HG02840 (cell line): Measurements from ENCODE around the gene SDK1.
"Not testable (repeated sequence)": the region's sequence is repeated elsewhere in the genome, so short reads cannot be mapped to it uniquely, and the experiment has no call there.

Experiments used
- ATAC-seq: cut with Tn5 transposase; IDR thresholded peaks from one replicate; pipeline ENCODE4 v1.9.1; 2021; ENCODE audit warnings: mild to moderate bottlenecking, moderate library complexity, moderate number of reproducible peaks; ENCODE audit not compliant: unreplicated experiment, low FRiP score

Gene SDK1

GRCh38 chr7:4282434-4283223 is 981.6 kb downstream of the SDK1 start:
- no peak for ATAC-seq

- no peak for ATAC-seq
These were observed 985.3 kb downstream of the SDK1 start for GRCh38 chr7:4286351-4286750.

- no peak for ATAC-seq
These were observed 987.8 kb downstream of the SDK1 start for GRCh38 chr7:4288791-4289394.

- no peak for ATAC-seq
These were observed 996.3 kb downstream of the SDK1 start for GRCh38 chr7:4297165-4297917.

- no peak for ATAC-seq
These were observed 996.8 kb downstream of the SDK1 start for GRCh38 chr7:4297918-4298219.

- no peak for ATAC-seq
These were observed 998.4 kb downstream of the SDK1 start for GRCh38 chr7:4299431-4299830.

GRCh38 chr7:4302203-4302905 is 1001.3 kb downstream of the SDK1 start:
- no peak for ATAC-seq

GRCh38 chr7:4307316-4308204 is 1006.5 kb downstream of the SDK1 start:
- ATAC-seq, result no peak

GRCh38 chr7:4308205-4308590 is 1007.1 kb downstream of the SDK1 start:
- no peak for ATAC-seq

- not testable (repeated sequence) for ATAC-seq
These were observed 1012.9 kb downstream of the SDK1 start for GRCh38 chr7:4313911-4314310.

GRCh38 chr7:4314316-4314715 is 1013.3 kb downstream of the SDK1 start:
- ATAC-seq, result not testable (repeated sequence)
